Measurements from ENCODE around the gene FASTKD3. TPM values are rescaled to one million over a fixed set of nuclear protein-coding genes. Genes with fewer than 3 reads are reported as not detected.

The FASTKD3 gene
- total and polyA plus RNA-seq, 5 experiments from 2014 or later: 6.0 to 13.7 (median 13.1) TPM

GRCh38 chr5:7874639-7875038 is 5.8 kb upstream of the FASTKD3 start:
- Mint-ChIP-seq H3K27ac (peak overlapping the region in 1 of 10 donors; percentile 68), H3K4me1 (peaks cover 37 to 65% (median 57%) of the 10 kb centered on the region in 4 donors), H3K4me3 (no peak overlapping the region), H3K27me3 (no peaks in the 10 kb centered on the region), H3K9me3 (no peaks in the 10 kb centered on the region), H3K36me3 (peaks cover 0 to 64% (median 18%) of the 10 kb centered on the region in 3 donors)
- DNase-seq (no peak), ATAC-seq (no peak)
- POLR2A ChIA-PET: no interaction called here

GRCh38 chr5:7873216-7873615 is 4.4 kb upstream of the FASTKD3 start:
- Mint-ChIP-seq H3K27me3 (no peaks in the 10 kb centered on the region), H3K27ac (peak overlapping the region; percentile 68 to 91 (median 84)), H3K36me3 (peaks cover 0 to 50% (median 13%) of the 10 kb centered on the region in 3 donors), H3K4me1 (peaks cover 40 to 71% (median 57%) of the 10 kb centered on the region in 4 donors), H3K9me3 (no peaks in the 10 kb centered on the region), H3K4me3 (peak overlapping the region; percentile 32 to 81 (median 59))
- DNase-seq (no peak), ATAC-seq (no peak)
- POLR2A ChIA-PET: no interaction called here

GRCh38 chr5:7872517-7873130 is 3.8 kb upstream of the FASTKD3 start:
- DNase-seq (no peak), ATAC-seq (no peak)
- H3K4me3 Mint-ChIP-seq: peak overlapping the region; percentile 32 to 81 (median 58)
- no peaks in the 10 kb centered on the region for H3K9me3 Mint-ChIP-seq
- POLR2A ChIA-PET: no interaction called here
- peaks cover 0 to 44% (median 9%) of the 10 kb centered on the region in 3 donors for H3K36me3 Mint-ChIP-seq
- no peaks in the 10 kb centered on the region for H3K27me3 Mint-ChIP-seq
- peak overlapping the region; percentile 68 to 91 (median 84) for H3K27ac Mint-ChIP-seq
- H3K4me1 Mint-ChIP-seq: peaks cover 37 to 67% (median 57%) of the 10 kb centered on the region in 4 donors

GRCh38 chr5:7871653-7872052 is 2.8 kb upstream of the FASTKD3 start:
- no peak for DNase-seq
- Mint-ChIP-seq H3K4me1 (peaks cover 36 to 68% (median 66%) of the 10 kb centered on the region in 4 donors), H3K36me3 (peaks cover 0 to 37% (median 9%) of the 10 kb centered on the region in 3 donors)

GRCh38 chr5:7869474-7870136 is 774 bp upstream of the FASTKD3 start:
- Mint-ChIP-seq H3K36me3 (peaks cover 4 to 37% (median 5%) of the 10 kb centered on the region in 3 donors), H3K27ac (peak overlapping the region; percentile 82 to 96 (median 88)), H3K4me3 (peak overlapping the region; percentile 87 to 99 (median 94)), H3K9me3 (no peaks in the 10 kb centered on the region), H3K4me1 (peaks cover 40 to 80% (median 77%) of the 10 kb centered on the region in 4 donors), H3K27me3 (no peaks in the 10 kb centered on the region)
- peak; percentile 37 to 40 for ATAC-seq
- POLR2A ChIA-PET: interaction anchor here (1.1 to 1.5 kb wide), 3 partner anchors 12 to 1237 kb away, joined by 3 to 4 read pairs (median 4); partner anchors contain the start of genes NSUN2 and SRD5A1
- DNase-seq: peak in 3 of 10 donors; percentile 19 to 31 (median 26)

More at GRCh38 chr5:7871653-7872052, 2.8 kb upstream of the FASTKD3 start:
- POLR2A ChIA-PET: no interaction called here
- Mint-ChIP-seq H3K27ac (peak overlapping the region in 9 of 10 donors; percentile 15 to 90 (median 68)), H3K27me3 (no peaks in the 10 kb centered on the region), H3K9me3 (no peaks in the 10 kb centered on the region), H3K4me3 (peak overlapping the region in 8 of 10 donors; percentile 44 to 97 (median 59))
- ATAC-seq: no peak

- POLR2A ChIA-PET: interaction anchor here (1.1 to 1.5 kb wide), 2 partner anchors 11 to 589 kb away, joined by 4 read pairs; no protein-coding TSS in a partner anchor
- Mint-ChIP-seq H3K9me3 (no peaks in the 10 kb centered on the region), H3K4me1 (peaks cover 38 to 71% (median 69%) of the 10 kb centered on the region in 4 donors), H3K36me3 (peaks cover 4 to 35% (median 5%) of the 10 kb centered on the region in 3 donors), H3K4me3 (peak overlapping the region; percentile 87 to 100 (median 96)), H3K27me3 (no peaks in the 10 kb centered on the region), H3K27ac (peak overlapping the region; percentile 76 to 97 (median 90))
- peak in 1 of 10 donors; percentile 13 for DNase-seq
- ATAC-seq: peak in 1 of 2 donors; percentile 1
Measured at GRCh38 chr5:7868427-7868772, 431 bp downstream of the FASTKD3 start.

GRCh38 chr5:7867260-7867659 is 1.6 kb downstream of the FASTKD3 start:
- POLR2A ChIA-PET: interaction anchor here (1.3 kb wide), 1 partner anchor 16 kb away, joined by 3 read pairs; the partner anchor contains the start of gene CFAP90
- H3K27ac Mint-ChIP-seq: peak overlapping the region in 2 of 10 donors; percentile 35 to 56
- H3K4me1 Mint-ChIP-seq: peaks cover 33 to 60% (median 58%) of the 10 kb centered on the region in 4 donors

GRCh38 chr5:7866196-7866595 is 2.6 kb downstream of the FASTKD3 start:
- H3K27ac Mint-ChIP-seq: peak overlapping the region in 1 of 10 donors; percentile 22
- DNase-seq: no peak
- H3K4me1 Mint-ChIP-seq: peaks cover 26 to 50% (median 47%) of the 10 kb centered on the region in 4 donors
- H3K9me3 Mint-ChIP-seq: no peaks in the 10 kb centered on the region
- H3K27me3 Mint-ChIP-seq: no peaks in the 10 kb centered on the region
- peaks cover 5 to 46% (median 14%) of the 10 kb centered on the region in 3 donors for H3K36me3 Mint-ChIP-seq
- no peak for ATAC-seq
- H3K4me3 Mint-ChIP-seq: peak overlapping the region in 2 of 10 donors; percentile 42 to 95
- POLR2A ChIA-PET: no interaction called here

More at GRCh38 chr5:7867260-7867659, 1.6 kb downstream of the FASTKD3 start:
- ATAC-seq (no peak), DNase-seq (no peak)
- no peaks in the 10 kb centered on the region for H3K27me3 Mint-ChIP-seq
- peak overlapping the region in 9 of 10 donors; percentile 8 to 97 (median 42) for H3K4me3 Mint-ChIP-seq
- no peaks in the 10 kb centered on the region for H3K9me3 Mint-ChIP-seq
- H3K36me3 Mint-ChIP-seq: peaks cover 5 to 40% (median 8%) of the 10 kb centered on the region in 3 donors

GRCh38 chr5:7857926-7858632 is 10.8 kb downstream of the FASTKD3 start:
- POLR2A ChIA-PET: interaction anchor here (1.6 kb wide), 1 partner anchor 11 kb away, joined by 4 read pairs; the partner anchor contains the start of genes FASTKD3 and MTRR
- Mint-ChIP-seq H3K4me3 (no peak overlapping the region), H3K4me1 (peaks cover 0 to 3% (median under 1%) of the 10 kb centered on the region in 4 donors), H3K36me3 (peaks cover 5 to 49% (median 16%) of the 10 kb centered on the region in 3 donors), H3K27me3 (peaks cover 0 to 1% (median 0%) of the 10 kb centered on the region in 5 donors), H3K9me3 (no peaks in the 10 kb centered on the region), H3K27ac (peak overlapping the region in 4 of 10 donors; percentile 13 to 56 (median 38))
- DNase-seq (no peak), ATAC-seq (no peak)

GRCh38 chr5:7857361-7857760 is 11.5 kb downstream of the FASTKD3 start:
- no peak overlapping the region for H3K4me3 Mint-ChIP-seq
- H3K27ac Mint-ChIP-seq: peak overlapping the region in 1 of 10 donors; percentile 63
- no peaks in the 10 kb centered on the region for H3K9me3 Mint-ChIP-seq
- peaks cover 5 to 42% (median 12%) of the 10 kb centered on the region in 3 donors for H3K36me3 Mint-ChIP-seq
- POLR2A ChIA-PET: interaction anchor here (1.6 kb wide), 1 partner anchor 12 kb away, joined by 4 read pairs; the partner anchor contains the start of genes FASTKD3 and MTRR
- H3K4me1 Mint-ChIP-seq: peaks cover 1 to 7% (median 2%) of the 10 kb centered on the region in 4 donors
- peaks cover 0 to 1% (median 0%) of the 10 kb centered on the region in 5 donors for H3K27me3 Mint-ChIP-seq
- no peak for ATAC-seq
- no peak for DNase-seq

GRCh38 chr5:7856855-7857254 is 12.0 kb downstream of the FASTKD3 start:
- no peaks in the 10 kb centered on the region for H3K9me3 Mint-ChIP-seq
- peaks cover 4 to 12% (median 7%) of the 10 kb centered on the region in 4 donors for H3K4me1 Mint-ChIP-seq
- POLR2A ChIA-PET: interaction anchor here (1.6 kb wide), 1 partner anchor 12 kb away, joined by 4 read pairs; the partner anchor contains the start of genes FASTKD3 and MTRR
- H3K4me3 Mint-ChIP-seq: no peak overlapping the region
- H3K27me3 Mint-ChIP-seq: peaks cover 0 to 4% (median 0%) of the 10 kb centered on the region in 5 donors
- no peak overlapping the region for H3K27ac Mint-ChIP-seq
- ATAC-seq (no peak), DNase-seq (peak in 2 of 10 donors; percentile 23 to 28)
- peaks cover 5 to 39% (median 12%) of the 10 kb centered on the region in 3 donors for H3K36me3 Mint-ChIP-seq

- POLR2A ChIA-PET: no interaction called here
- Mint-ChIP-seq H3K4me3 (no peak overlapping the region), H3K27me3 (peaks cover 0 to 8% (median 3%) of the 10 kb centered on the region in 5 donors), H3K27ac (peak overlapping the region in 1 of 10 donors; percentile 13), H3K9me3 (no peaks in the 10 kb centered on the region), H3K36me3 (peaks cover 4 to 28% (median 5%) of the 10 kb centered on the region in 3 donors), H3K4me1 (peaks cover 7 to 20% (median 15%) of the 10 kb centered on the region in 4 donors)
- ATAC-seq (no peak), DNase-seq (no peak)
Measured at GRCh38 chr5:7855611-7856010, 13.2 kb downstream of the FASTKD3 start.

Data from naive thymus-derived CD8-positive, alpha-beta T cell (primary cell).